Measurements from ENCODE around the gene ALG12. TPM values are rescaled to one million over a fixed set of nuclear protein-coding genes. Genes with fewer than 3 reads are reported as not detected.

ALG12 gene
- total RNA-seq, 1 experiment from 2014 or later, result 16.6 TPM

DNA sequence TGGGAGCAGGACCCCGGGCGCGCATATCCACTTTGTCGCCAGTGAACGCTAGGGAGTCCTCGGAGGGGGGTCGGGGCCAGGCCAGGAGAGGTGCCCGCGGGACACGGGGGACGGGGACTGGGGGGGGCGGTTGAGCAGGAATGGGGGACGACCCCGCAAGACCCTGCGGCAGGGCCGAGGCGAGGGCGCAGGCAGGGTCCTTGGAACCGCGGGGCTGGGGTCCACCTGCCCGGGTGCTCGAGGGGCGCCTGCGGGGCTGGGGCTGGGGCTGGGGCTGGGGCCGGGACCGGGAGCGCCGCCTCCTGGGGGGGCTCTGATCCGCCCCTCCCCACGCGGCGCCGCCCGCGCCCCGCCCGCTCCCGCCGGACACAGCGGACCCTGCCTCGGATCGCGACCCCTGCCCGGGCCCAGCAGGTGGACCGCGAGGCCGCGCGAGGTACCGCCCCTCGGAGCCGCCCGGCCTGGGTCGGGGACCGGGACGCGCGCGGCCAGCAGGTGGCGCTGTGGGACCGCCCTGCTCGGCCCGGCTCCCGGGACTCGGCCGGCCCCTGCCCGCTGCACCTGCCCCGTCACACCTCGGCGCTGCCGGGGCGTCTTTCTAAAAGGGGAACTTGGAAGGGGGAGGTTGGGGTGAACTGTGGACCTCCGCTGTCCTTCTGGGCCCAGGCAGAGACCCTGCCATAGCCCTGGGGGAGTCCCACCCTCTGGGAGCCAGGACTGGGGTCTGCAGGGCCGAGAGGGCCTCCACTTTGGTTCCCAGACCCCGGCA, 11.2 kb upstream of the ALG12 start:
- H4K20me1 ChIP-seq (ENCODE audit: insufficient read depth), result no peaks in the 10 kb centered on the region
- H3K4me2 ChIP-seq (ENCODE audit: low read length), result peak overlapping the region; percentile 57
- DNase-seq (ENCODE audit: low read depth, low spot score) (no peak), ATAC-seq (peak; percentile 86)
- no peak for TF ChIP-seq ELF1 (IDR thresholded peaks at IDR 0.05; ENCODE audit: borderline replicate concordance, low read depth)
- TF ChIP-seq, protein P1, sequence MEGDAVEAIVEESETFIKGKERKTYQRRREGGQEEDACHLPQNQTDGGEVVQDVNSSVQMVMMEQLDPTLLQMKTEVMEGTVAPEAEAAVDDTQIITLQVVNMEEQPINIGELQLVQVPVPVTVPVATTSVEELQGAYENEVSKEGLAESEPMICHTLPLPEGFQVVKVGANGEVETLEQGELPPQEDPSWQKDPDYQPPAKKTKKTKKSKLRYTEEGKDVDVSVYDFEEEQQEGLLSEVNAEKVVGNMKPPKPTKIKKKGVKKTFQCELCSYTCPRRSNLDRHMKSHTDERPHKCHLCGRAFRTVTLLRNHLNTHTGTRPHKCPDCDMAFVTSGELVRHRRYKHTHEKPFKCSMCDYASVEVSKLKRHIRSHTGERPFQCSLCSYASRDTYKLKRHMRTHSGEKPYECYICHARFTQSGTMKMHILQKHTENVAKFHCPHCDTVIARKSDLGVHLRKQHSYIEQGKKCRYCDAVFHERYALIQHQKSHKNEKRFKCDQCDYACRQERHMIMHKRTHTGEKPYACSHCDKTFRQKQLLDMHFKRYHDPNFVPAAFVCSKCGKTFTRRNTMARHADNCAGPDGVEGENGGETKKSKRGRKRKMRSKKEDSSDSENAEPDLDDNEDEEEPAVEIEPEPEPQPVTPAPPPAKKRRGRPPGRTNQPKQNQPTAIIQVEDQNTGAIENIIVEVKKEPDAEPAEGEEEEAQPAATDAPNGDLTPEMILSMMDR (IDR thresholded peaks at IDR 0.05 in 2 of 3, conservative IDR thresholded peaks at IDR 0.05 in 1 of 3; ENCODE audit: borderline replicate concordance in 1 of 3, insufficient read depth in 1 of 3, low read depth in 2 of 3, low read length in 2 of 3), result peak; percentile 46 to 67 (median 56); a peak in 4 of 6 replicates
- TF ChIP-seq RAD21 (IDR thresholded peaks at IDR 0.05; ENCODE audit: low read depth), result peak; percentile 84
- H3K79me2 ChIP-seq (ENCODE audit: insufficient read depth, low read length), result no peaks in the 10 kb centered on the region
- H2AFZ ChIP-seq (ENCODE audit: low read depth, low read length, poor library complexity, severe bottlenecking), result no peak overlapping the region
- no peak overlapping the region for H3K27ac ChIP-seq (ENCODE audit: low read depth, low read length)
- H3K9me2 ChIP-seq (ENCODE audit: insufficient read depth), result no peaks in the 10 kb centered on the region
- no peak overlapping the region for H3K9ac ChIP-seq (ENCODE audit: low read length)
- no peaks in the 10 kb centered on the region for H3K9me3 ChIP-seq (ENCODE audit: control insufficient read depth in 1 of 2, insufficient read depth in 1 of 2, low read depth in 1 of 2, low read length in 2 of 2)
- intact Hi-C loops (cut with micrococcal nuclease), result no loop called here
- ChIA-PET CTCF (interaction anchor here (1.5 to 2.3 kb wide), 3 partner anchors 99 to 308 kb away, joined by 3 to 115 read pairs (median 4); no protein-coding TSS in a partner anchor), POLR2A (no interaction called here), RAD21 (ENCODE audit: low non-redundant PET in 1 of 2, low total read pairs in 2 of 2, uncharacterized antibody in 2 of 2, unreplicated experiment in 2 of 2) (interaction anchor here in 1 of 2 experiments (1.8 kb wide), 1 partner anchor 101 kb away, joined by 36 read pairs; no protein-coding TSS in a partner anchor)
- BruUV-seq (replicated peaks), result no TSS peak
- no peak overlapping the region for H3K4me3 ChIP-seq (replicated peaks in 1 of 2; ENCODE audit: low read depth in 1 of 2, low read length in 2 of 2)
- peaks cover 16 to 33% of the 10 kb centered on the region in 2 experiments for H3K4me1 ChIP-seq (ENCODE audit: control insufficient read depth in 1 of 2, insufficient read depth in 2 of 2, low read length in 2 of 2)
- no peaks in the 10 kb centered on the region for H3K36me3 ChIP-seq (ENCODE audit: control insufficient read depth in 1 of 2, insufficient read depth in 2 of 2, low read length in 2 of 2)
- no peaks in the 10 kb centered on the region for H3K27me3 ChIP-seq (ENCODE audit: insufficient read depth, low read length)

DNA sequence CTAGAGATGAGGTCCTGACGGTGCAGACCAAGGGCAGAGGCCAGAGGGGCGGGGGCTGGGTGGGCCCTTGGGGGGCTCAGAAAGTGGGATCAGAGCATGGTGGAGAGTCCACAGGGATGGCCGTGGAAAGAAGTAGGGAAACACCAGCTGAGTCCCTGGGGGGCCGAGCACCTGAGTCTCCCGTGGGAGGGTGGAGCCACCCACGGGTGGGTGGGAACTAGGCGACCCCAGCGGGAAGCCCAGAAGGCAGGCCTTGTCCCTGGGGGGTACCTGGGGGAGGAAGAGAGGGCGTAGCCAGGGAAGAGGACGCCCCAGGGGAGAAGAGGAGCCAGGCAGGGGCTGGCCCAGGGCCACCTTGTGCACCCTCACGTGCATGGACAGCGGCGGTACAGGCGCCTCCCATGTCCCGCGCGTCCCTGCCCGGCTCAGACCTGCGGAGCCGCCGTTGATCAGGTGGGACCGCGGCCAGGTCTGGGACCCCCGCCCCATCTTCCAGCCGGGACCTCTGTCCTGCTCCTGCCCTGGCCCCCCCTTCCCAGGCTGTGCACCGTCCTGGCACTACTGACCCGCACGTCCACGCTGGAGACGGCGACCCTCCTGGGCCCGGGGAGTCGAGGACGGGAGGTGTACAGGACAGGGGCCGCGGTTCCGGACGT, 10.4 kb upstream of the ALG12 start:
- Histone ChIP-seq H3K27me3 (ENCODE audit: insufficient read depth, low read length) (no peaks in the 10 kb centered on the region), H3K9me3 (ENCODE audit: control insufficient read depth in 1 of 2, insufficient read depth in 1 of 2, low read depth in 1 of 2, low read length in 2 of 2) (no peaks in the 10 kb centered on the region), H3K27ac (ENCODE audit: low read depth, low read length) (no peak overlapping the region), H3K9ac (ENCODE audit: low read length) (no peak overlapping the region), H3K36me3 (ENCODE audit: control insufficient read depth in 1 of 2, insufficient read depth in 2 of 2, low read length in 2 of 2) (no peaks in the 10 kb centered on the region), H2AFZ (ENCODE audit: low read depth, low read length, poor library complexity, severe bottlenecking) (no peak overlapping the region), H3K4me1 (ENCODE audit: control insufficient read depth in 1 of 2, insufficient read depth in 2 of 2, low read length in 2 of 2) (peaks cover 9 to 26% of the 10 kb centered on the region in 2 experiments; a peak in 3 of 4 replicates), H3K4me3 (replicated peaks in 1 of 2; ENCODE audit: low read depth in 1 of 2, low read length in 2 of 2) (no peak overlapping the region), H3K4me2 (ENCODE audit: low read length) (no peak overlapping the region), H3K79me2 (ENCODE audit: insufficient read depth, low read length) (no peaks in the 10 kb centered on the region), H4K20me1 (ENCODE audit: insufficient read depth) (no peaks in the 10 kb centered on the region), H3K9me2 (ENCODE audit: insufficient read depth) (no peaks in the 10 kb centered on the region)
- intact Hi-C loops (cut with micrococcal nuclease), result no loop called here
- ChIA-PET CTCF (interaction anchor here (2.3 kb wide), 1 partner anchor 102 kb away, joined by 8 read pairs; no protein-coding TSS in a partner anchor), POLR2A (no interaction called here), RAD21 (ENCODE audit: low non-redundant PET in 1 of 2, low total read pairs in 2 of 2, uncharacterized antibody in 2 of 2, unreplicated experiment in 2 of 2) (no interaction called here)
- ATAC-seq (no peak), DNase-seq (ENCODE audit: low read depth, low spot score) (no peak)
- BruUV-seq (replicated peaks), result no TSS peak
- TF ChIP-seq POLR2AphosphoS5 (IDR thresholded peaks at IDR 0.05; ENCODE audit: low read depth, low read length), result no peak
- TF ChIP-seq JUND (IDR thresholded peaks at IDR 0.05), result no peak
- TF ChIP-seq, protein P1 (IDR thresholded peaks at IDR 0.05 in 2 of 3, conservative IDR thresholded peaks at IDR 0.05 in 1 of 3; ENCODE audit: borderline replicate concordance in 1 of 3, insufficient read depth in 1 of 3, low read depth in 2 of 3, low read length in 2 of 3), result no peak
- TF ChIP-seq POLR2A (IDR thresholded peaks at IDR 0.05; ENCODE audit: borderline replicate concordance, extremely low read depth, insufficient read depth, insufficient read length), result no peak
- no peak for TF ChIP-seq EZH2 (IDR thresholded peaks at IDR 0.05)
